AG09319 (cell line): Measurements from ENCODE around the gene NGEF.

Experiments
- DNase-seq: peaks from one replicate; pipeline ENCODE4 v3.0.0-alpha.2; 2010; ENCODE audit warnings: low read depth; ENCODE audit errors: extremely low read depth
- TF ChIP-seq, protein P1 (sequence below): IDR thresholded peaks from 2 replicates; pipeline ENCODE4 v1.5.1; 2011; ENCODE audit warnings: low read depth, mild to moderate bottlenecking, inconsistent platforms, low read length, moderate library complexity

The NGEF gene, protein sequence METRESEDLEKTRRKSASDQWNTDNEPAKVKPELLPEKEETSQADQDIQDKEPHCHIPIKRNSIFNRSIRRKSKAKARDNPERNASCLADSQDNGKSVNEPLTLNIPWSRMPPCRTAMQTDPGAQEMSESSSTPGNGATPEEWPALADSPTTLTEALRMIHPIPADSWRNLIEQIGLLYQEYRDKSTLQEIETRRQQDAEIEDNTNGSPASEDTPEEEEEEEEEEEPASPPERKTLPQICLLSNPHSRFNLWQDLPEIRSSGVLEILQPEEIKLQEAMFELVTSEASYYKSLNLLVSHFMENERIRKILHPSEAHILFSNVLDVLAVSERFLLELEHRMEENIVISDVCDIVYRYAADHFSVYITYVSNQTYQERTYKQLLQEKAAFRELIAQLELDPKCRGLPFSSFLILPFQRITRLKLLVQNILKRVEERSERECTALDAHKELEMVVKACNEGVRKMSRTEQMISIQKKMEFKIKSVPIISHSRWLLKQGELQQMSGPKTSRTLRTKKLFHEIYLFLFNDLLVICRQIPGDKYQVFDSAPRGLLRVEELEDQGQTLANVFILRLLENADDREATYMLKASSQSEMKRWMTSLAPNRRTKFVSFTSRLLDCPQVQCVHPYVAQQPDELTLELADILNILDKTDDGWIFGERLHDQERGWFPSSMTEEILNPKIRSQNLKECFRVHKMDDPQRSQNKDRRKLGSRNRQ

DNA sequence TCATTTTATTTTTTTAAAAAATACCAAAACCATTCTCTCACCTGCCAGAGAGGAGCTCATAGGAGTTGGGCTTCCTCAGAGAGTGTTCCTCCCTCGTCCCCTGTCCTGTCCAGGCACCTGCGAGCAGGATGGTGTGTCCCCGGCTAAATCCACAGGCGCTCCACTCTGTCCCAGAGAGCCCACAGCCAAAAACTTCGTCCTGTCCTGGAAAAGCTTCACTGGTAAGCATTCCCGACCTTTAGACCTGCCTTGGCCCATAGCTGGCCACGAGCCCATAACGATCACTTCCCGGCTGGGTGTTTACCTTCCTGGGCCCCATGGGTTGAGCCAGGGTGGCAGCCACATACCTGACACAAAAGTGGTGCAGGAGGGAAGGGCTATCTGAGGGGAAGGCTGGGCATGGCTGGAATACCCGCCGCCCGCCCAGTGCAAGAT, at the start of gene NGEF:
Gene NGEF, minus strand, starts transcription at position 230 of the 435 bp plus-strand sequence. CDS start 38,366 bp downstream, outside the sequence.
- TF ChIP-seq, protein P1, sequence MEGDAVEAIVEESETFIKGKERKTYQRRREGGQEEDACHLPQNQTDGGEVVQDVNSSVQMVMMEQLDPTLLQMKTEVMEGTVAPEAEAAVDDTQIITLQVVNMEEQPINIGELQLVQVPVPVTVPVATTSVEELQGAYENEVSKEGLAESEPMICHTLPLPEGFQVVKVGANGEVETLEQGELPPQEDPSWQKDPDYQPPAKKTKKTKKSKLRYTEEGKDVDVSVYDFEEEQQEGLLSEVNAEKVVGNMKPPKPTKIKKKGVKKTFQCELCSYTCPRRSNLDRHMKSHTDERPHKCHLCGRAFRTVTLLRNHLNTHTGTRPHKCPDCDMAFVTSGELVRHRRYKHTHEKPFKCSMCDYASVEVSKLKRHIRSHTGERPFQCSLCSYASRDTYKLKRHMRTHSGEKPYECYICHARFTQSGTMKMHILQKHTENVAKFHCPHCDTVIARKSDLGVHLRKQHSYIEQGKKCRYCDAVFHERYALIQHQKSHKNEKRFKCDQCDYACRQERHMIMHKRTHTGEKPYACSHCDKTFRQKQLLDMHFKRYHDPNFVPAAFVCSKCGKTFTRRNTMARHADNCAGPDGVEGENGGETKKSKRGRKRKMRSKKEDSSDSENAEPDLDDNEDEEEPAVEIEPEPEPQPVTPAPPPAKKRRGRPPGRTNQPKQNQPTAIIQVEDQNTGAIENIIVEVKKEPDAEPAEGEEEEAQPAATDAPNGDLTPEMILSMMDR: no peak
- DNase-seq: no peak

DNA sequence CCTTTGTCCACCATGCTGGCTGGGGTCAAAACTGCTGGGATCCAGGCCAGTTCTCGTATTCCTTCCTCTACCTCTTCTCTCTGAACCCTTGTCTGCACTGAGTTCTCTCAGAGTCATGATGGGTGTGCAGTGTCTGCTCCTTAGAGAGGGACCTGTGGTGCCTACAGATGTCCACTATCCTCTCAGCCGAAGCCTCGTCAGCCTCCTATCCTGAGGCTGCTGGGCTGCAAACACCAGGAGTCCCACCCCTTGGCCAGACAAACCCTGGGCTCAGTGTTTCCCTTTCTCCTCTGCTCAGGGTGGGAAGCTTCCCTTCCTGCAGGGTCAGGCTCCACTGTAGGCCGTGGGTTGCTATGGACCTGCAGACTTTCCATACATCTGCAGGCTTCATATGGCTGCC, 49.4 kb upstream of the NGEF start:
- DNase-seq: no peak
- TF ChIP-seq, protein P1: no peak

DNA sequence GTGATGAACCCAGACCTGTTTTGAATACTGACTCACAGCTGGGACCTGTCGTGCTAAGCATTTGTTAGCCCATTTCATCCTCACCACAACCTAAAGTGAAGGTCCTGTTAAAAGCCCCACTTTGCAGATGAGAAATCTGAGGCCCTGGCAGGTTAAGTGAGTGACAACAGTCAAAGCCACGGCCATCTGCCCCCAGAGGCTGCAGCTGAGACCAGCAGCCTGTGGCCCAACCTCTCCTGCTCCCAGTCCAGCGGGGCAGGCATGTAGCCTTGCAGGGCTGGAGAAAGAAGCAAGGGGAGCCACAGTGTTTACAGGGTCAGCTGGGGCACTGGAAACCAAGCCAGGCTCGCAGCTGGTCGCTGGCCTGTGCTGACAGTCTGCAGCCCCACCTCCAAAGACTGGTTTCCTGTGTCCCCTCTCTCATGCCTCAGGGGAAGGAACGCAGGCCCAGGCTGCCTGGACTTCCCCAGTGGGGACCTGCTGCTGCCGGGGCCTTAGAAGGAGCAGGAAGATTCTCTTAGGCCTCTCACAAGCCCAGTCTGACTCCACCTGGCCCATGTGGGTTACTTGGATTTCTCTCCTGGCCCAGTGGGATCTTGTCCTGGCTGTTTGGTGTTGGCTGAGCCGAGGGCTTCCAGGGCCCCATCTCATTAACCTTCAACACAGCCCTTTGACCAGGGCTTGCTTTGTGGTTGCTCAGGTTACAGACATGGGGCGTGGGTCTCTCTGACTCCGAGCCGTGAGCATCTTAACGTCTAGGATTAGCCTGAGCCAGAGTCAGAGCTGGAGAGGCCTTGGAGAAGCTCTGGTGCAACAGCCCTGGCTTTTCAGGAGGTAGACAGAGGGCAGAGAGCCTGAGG, 48.8 kb upstream of the NGEF start:
- TF ChIP-seq, protein P1: peak; percentile 4
- DNase-seq: no peak

DNA sequence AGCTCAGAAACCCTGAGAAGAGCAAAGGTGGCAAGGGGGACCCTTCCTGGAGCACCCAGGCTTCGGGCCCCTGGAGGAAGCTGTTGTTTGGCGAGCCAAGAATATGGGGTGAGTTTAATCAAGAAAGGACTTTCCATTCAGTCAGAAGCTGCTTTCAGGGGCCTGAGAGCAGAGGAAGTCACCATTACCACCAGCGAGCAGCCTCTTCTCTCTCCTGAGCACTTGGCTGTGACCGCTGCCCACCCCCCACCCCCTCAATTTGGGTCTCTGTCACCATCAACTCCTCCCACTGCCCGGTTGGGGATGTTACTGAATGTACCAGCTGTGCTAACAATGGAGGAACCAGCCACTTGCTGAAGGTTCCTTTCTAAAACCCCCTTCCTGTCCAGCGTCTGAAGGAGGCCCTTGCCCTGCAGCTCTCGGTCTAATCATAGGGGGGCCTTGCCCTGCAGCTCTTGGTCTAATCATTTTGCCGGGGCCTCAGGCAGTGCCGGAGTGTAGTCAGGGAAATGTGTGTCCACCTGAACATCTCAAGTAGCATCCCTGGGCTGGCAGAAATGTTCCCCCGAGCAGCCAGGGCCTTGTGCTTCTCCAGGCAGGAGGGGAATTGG, 48.0 kb upstream of the NGEF start:
- no peak for DNase-seq
- TF ChIP-seq, protein P1: no peak

DNA sequence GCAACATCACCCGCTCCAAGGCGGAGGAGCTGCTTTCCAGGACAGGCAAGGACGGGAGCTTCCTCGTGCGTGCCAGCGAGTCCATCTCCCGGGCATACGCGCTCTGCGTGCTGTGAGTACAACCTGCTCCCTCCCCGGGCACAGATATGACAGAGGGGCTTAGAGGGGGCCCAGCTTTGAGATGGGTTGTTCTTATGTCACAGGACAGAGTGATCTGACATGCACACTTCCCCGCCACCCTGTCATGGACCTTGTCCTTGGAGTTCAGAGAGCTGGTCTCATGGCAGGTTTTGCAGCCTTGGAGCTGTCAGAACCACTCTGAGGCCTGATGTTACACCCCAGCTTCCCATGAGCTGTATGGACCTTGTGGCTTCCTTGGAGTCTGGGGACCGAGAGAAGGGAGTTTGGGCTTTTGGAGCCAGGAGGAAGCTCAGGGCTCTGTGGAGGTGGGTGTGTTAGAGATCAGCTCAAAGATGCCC, 47.5 kb upstream of the NGEF start:
- TF ChIP-seq, protein P1: no peak
- no peak for DNase-seq

DNA sequence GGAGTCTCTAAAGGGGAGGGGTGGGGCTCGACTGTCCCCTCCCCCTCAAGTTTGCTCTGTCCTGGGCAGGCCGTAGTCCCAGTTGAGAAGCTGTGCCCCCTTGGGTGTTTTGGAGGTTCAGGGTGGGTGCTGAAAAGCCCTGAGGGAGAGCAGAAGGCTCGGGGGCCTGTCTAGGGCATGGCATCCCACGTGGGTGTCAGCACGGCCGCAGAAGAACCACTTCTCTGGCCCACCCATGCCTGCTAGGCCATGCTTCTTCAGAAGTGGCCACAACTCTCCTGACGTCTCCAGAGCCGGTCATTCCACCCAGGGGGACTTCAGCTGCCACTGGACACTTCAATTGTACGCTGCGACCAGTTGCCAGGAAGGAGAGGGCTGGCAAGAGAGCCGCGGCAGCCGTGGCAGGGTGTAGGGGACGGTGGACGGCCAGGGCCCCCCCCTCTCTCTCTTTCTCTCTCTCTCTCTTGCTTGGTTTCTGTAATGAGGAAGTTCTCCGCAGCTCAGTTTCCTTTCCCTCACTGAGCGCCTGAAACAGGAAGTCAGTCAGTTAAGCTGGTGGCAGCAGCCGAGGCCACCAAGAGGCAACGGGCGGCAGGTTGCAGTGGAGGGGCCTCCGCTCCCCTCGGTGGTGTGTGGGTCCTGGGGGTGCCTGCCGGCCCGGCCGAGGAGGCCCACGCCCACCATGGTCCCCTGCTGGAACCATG, 46.9 kb upstream of the NGEF start, which contains the start of gene INPP5D:
Gene INPP5D, plus strand, starts transcription at position 546 of the 704 bp plus-strand sequence. Its CDS starts 137 bp downstream, at position 683.
- TF ChIP-seq, protein P1: no peak
- no peak for DNase-seq
